DND-41 (cell line): Measurements from ENCODE around the gene ZKSCAN8.

Source experiments
- ATAC-seq: fragments of 200-7000 bp; cut with Tn5 transposase; 3 replicates; pipeline ENCODE4 v1.9.1; 2021; ENCODE audit warnings: low read depth; ENCODE audit not compliant: insufficient read depth
- DNase-seq: peaks from one replicate; pipeline ENCODE4 v3.0.0-alpha.2; 2020
- H2AFZ ChIP-seq: 2 replicates; pipeline ENCODE4 v1.6.0; 2012; ENCODE audit warnings: low read depth, low read length
- H3K27ac ChIP-seq: 2 replicates; pipeline ENCODE4 v1.5.1; 2012; ENCODE audit warnings: low read length, inconsistent platforms
- H3K27me3 ChIP-seq: fragments of 200-600 bp; sonication (generic); 2 replicates; pipeline ENCODE4 v1.6.0; 2012; ENCODE audit warnings: low read length, mild to moderate bottlenecking, inconsistent platforms; ENCODE audit not compliant: insufficient read depth, poor library complexity
- H3K36me3 ChIP-seq: 2 replicates; pipeline ENCODE4 v1.5.1; 2012; ENCODE audit warnings: low read length, inconsistent platforms; ENCODE audit not compliant: insufficient read depth
- H3K4me1 ChIP-seq: 2 replicates; pipeline ENCODE4 v1.5.1; 2012; ENCODE audit warnings: mild to moderate bottlenecking, low read length; ENCODE audit not compliant: insufficient read depth
- H3K4me2 ChIP-seq: 2 replicates; pipeline ENCODE4 v1.6.0; 2012; ENCODE audit warnings: mild to moderate bottlenecking, moderate library complexity, low read length, inconsistent platforms; ENCODE audit not compliant: insufficient read depth
- H3K4me3 ChIP-seq, 2 experiments: fragments of 200-600 bp in 1 of 2; shearing (Covaris generic) in 1 of 2; 2 replicates each; pipeline ENCODE4 v1.5.1; 2012 to 2016; ENCODE audit warnings: inconsistent platforms in 2 of 2, low read length in 2 of 2, mild to moderate bottlenecking in 2 of 2, low read depth in 1 of 2, moderate library complexity in 1 of 2
- H3K79me2 ChIP-seq: 2 replicates; pipeline ENCODE4 v1.6.0; 2012; ENCODE audit warnings: low read length, inconsistent platforms; ENCODE audit not compliant: insufficient read depth
- H3K9ac ChIP-seq: 2 replicates; pipeline ENCODE4 v1.6.0; 2012; ENCODE audit warnings: low read depth, mild to moderate bottlenecking, inconsistent platforms, low read length, moderate library complexity
- H3K9me3 ChIP-seq: 2 replicates; pipeline ENCODE4 v1.5.1; 2012; ENCODE audit warnings: low read length, moderate library complexity, mild to moderate bottlenecking, inconsistent platforms; ENCODE audit not compliant: insufficient read depth, severe bottlenecking
- H4K20me1 ChIP-seq: 2 replicates; pipeline ENCODE4 v1.6.0; 2012; ENCODE audit warnings: low read length; ENCODE audit not compliant: insufficient read depth
- CTCF ChIP-seq: IDR thresholded peaks from 2 replicates; pipeline ENCODE4 v1.5.1; 2012; ENCODE audit warnings: borderline replicate concordance, low read length, moderate library complexity, mild to moderate bottlenecking; ENCODE audit not compliant: poor library complexity, severe bottlenecking; ENCODE audit errors: extremely low read depth
- EZH2 ChIP-seq: IDR thresholded peaks from 3 replicates; pipeline ENCODE4 v1.6.1; 2012; ENCODE audit warnings: borderline replicate concordance, low read depth, mild to moderate bottlenecking, moderate library complexity, low read length, inconsistent platforms; ENCODE audit not compliant: severe bottlenecking

Gene ZKSCAN8

DNA sequence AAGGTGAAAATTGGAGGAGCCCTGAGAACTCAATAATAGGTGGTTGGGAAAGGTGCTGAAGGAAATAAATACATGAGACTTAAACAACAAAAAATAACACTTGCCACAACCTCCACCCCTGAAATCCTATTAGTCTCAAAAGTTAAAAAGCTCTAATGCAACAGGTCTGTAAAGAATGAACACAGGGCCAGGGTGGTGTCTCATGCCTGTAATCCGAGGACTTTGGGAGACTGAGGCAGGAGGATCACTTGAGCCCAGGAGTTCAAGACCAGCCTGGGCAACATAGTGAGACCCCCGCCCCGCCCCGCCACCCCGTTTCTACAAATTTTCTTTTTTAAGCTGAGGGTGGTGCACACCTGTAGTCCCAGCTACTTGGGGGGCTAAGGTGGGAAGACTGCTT lies 1.1 kb upstream of the ZKSCAN8 start:
- H3K9ac ChIP-seq: no peak overlapping the region
- H2AFZ ChIP-seq: no peak overlapping the region
- no peaks in the 10 kb centered on the region for H3K9me3 ChIP-seq
- DNase-seq (no peak), ATAC-seq (no peak)
- H3K4me1 ChIP-seq: peaks cover 65% of the 10 kb centered on the region
- TF ChIP-seq CTCF: no peak
- no peak for TF ChIP-seq EZH2
- peak overlapping the region; percentile 15; the same call in 1 of the 2 replicates for H3K4me2 ChIP-seq
- no peaks in the 10 kb centered on the region for H3K27me3 ChIP-seq
- H3K36me3 ChIP-seq: peaks cover 11% of the 10 kb centered on the region; the same call in 1 of the 2 replicates
- H4K20me1 ChIP-seq: no peaks in the 10 kb centered on the region
- peaks cover 67% of the 10 kb centered on the region for H3K79me2 ChIP-seq
- H3K27ac ChIP-seq: no peak overlapping the region
- H3K4me3 ChIP-seq: no peak overlapping the region

DNA sequence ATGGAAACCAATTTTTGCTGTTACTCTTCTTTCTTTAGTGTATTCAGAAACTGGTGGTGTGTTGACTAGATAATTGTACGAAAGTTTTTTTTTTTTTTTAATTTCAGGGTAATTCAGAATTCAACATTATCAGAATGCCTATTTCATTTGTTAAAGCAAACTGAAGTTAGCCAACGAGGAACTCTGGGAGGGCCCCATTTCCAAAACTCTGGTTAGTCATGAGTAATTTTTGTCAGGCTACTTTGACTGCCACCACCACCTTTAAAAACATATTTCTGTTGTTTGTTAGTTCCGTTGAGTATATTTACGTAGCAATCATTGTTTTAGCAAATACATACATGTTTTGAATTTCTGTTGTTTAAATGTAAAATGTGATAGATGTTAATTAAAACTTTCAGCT lies 763 bp downstream of the ZKSCAN8 start:
- H3K4me2 ChIP-seq: peak overlapping the region; percentile 91
- DNase-seq (no peak), ATAC-seq (no peak)
- H3K27me3 ChIP-seq: no peaks in the 10 kb centered on the region
- H3K36me3 ChIP-seq: peaks cover 17% of the 10 kb centered on the region; the same call in 1 of the 2 replicates
- TF ChIP-seq EZH2: no peak
- TF ChIP-seq CTCF: no peak
- H2AFZ ChIP-seq: peak overlapping the region; percentile 89
- peak overlapping the region; percentile 82 to 89 for H3K4me3 ChIP-seq
- peak overlapping the region; percentile 84 for H3K9ac ChIP-seq
- peaks cover 59% of the 10 kb centered on the region for H3K4me1 ChIP-seq
- H4K20me1 ChIP-seq: no peaks in the 10 kb centered on the region
- no peaks in the 10 kb centered on the region for H3K9me3 ChIP-seq
- peaks cover 53% of the 10 kb centered on the region for H3K79me2 ChIP-seq
- H3K27ac ChIP-seq: peak overlapping the region; percentile 71

GRCh38 chr6:28145231-28145630 lies 3.5 kb downstream of the ZKSCAN8 start:
- Histone ChIP-seq H3K4me1 (peaks cover 35% of the 10 kb centered on the region), H3K27me3 (no peaks in the 10 kb centered on the region), H3K4me3 (no peak overlapping the region), H3K9ac (no peak overlapping the region), H2AFZ (no peak overlapping the region), H3K36me3 (peaks cover 45% of the 10 kb centered on the region), H4K20me1 (peaks cover 3% of the 10 kb centered on the region; the same call in 1 of the 2 replicates), H3K9me3 (no peaks in the 10 kb centered on the region), H3K4me2 (no peak overlapping the region), H3K27ac (no peak overlapping the region), H3K79me2 (peaks cover 42% of the 10 kb centered on the region)
- TF ChIP-seq EZH2 (no peak), CTCF (no peak)
- DNase-seq (no peak), ATAC-seq (no peak)

GRCh38 chr6:28152531-28152930 lies 10.8 kb downstream of the ZKSCAN8 start:
- no peaks in the 10 kb centered on the region for H3K9me3 ChIP-seq
- H2AFZ ChIP-seq: no peak overlapping the region
- ATAC-seq (no peak), DNase-seq (no peak)
- no peak overlapping the region for H3K9ac ChIP-seq
- H3K79me2 ChIP-seq: peaks cover 3% of the 10 kb centered on the region; the same call in 1 of the 2 replicates
- peaks cover 3% of the 10 kb centered on the region; the same call in 1 of the 2 replicates for H4K20me1 ChIP-seq
- H3K27me3 ChIP-seq: no peaks in the 10 kb centered on the region
- TF ChIP-seq CTCF (no peak), EZH2 (no peak)
- no peak overlapping the region for H3K27ac ChIP-seq
- no peaks in the 10 kb centered on the region for H3K4me1 ChIP-seq
- H3K4me3 ChIP-seq: no peak overlapping the region
- H3K4me2 ChIP-seq: no peak overlapping the region
- H3K36me3 ChIP-seq: peaks cover 86% of the 10 kb centered on the region
